ENCODE results near the gene OR14I1. TPM values are rescaled to one million over a fixed set of nuclear protein-coding genes. Genes with fewer than 3 reads are reported as not detected.

OR14I1 gene
- total RNA-seq, result not detected
- not detected for polyA plus RNA-seq
- long read RNA-seq, donor 1, result 0 reads
- long read RNA-seq, donor 2, result 0 reads

- no peak within 1 kb of the TSS for H3K4me3 ChIP-seq
- TF ChIP-seq, protein P1, sequence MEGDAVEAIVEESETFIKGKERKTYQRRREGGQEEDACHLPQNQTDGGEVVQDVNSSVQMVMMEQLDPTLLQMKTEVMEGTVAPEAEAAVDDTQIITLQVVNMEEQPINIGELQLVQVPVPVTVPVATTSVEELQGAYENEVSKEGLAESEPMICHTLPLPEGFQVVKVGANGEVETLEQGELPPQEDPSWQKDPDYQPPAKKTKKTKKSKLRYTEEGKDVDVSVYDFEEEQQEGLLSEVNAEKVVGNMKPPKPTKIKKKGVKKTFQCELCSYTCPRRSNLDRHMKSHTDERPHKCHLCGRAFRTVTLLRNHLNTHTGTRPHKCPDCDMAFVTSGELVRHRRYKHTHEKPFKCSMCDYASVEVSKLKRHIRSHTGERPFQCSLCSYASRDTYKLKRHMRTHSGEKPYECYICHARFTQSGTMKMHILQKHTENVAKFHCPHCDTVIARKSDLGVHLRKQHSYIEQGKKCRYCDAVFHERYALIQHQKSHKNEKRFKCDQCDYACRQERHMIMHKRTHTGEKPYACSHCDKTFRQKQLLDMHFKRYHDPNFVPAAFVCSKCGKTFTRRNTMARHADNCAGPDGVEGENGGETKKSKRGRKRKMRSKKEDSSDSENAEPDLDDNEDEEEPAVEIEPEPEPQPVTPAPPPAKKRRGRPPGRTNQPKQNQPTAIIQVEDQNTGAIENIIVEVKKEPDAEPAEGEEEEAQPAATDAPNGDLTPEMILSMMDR (IDR thresholded peaks at IDR 0.05 in 8 of 11, conservative IDR thresholded peaks at IDR 0.05 in 3 of 11), result no peak
- TF ChIP-seq POLR2A (IDR thresholded peaks at IDR 0.05) (no peak), POLR2AphosphoS5 (IDR thresholded peaks at IDR 0.05) (no peak)
- H3K9me3 ChIP-seq, result no peaks in the 10 kb centered on the region
- intact Hi-C loops (cut with DNase I; ENCODE audit: low total_unique reads), result no loop called here
- no peak within 1 kb of the TSS for H3K27ac ChIP-seq
- peaks cover 0 to 9% (median 5%) of the 10 kb centered on the region in 6 donors for H3K4me1 ChIP-seq
- WGBS, 5 donors, result 56 to 86% (median 69%) methylated on average over 1 of the region's 1 CpG
- no peaks in the 10 kb centered on the region for H3K36me3 ChIP-seq
- no peaks in the 10 kb centered on the region for H3K27me3 ChIP-seq (replicated peaks in 1 of 7)
- no peak for DNase-seq
These were observed at the start of gene OR14I1 for GRCh38 chr1:248702714-248703113. TSS of gene OR14I1 (minus strand) at chr1:248702766.

DNA sequence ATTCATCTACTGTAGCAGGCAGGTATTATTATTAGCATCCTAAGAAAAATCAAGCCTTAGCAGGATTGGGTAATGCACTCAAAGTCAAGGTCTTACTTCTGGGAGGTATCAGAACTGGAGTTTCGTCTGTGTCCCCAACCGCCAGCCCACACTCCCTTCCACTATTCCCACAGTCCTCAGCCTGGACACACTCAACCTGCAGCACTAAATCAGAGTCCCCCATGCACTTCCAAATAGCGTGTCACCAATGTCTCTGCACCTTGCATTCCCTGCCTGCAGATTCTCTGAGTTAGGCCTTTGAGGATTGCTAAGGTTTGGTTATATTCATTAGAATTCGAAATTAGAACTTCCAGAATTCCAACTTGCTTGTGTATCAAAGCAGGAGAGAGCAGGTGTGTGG, 49.1 kb upstream of the OR14I1 start:
- no peaks in the 10 kb centered on the region for H3K27me3 ChIP-seq (replicated peaks in 1 of 7)
- H3K9me3 ChIP-seq, result no peaks in the 10 kb centered on the region
- no peak for TF ChIP-seq POLR2A (IDR thresholded peaks at IDR 0.05)
- no peak for TF ChIP-seq POLR2AphosphoS5 (IDR thresholded peaks at IDR 0.05)
- TF ChIP-seq, protein P1 (IDR thresholded peaks at IDR 0.05 in 8 of 11, conservative IDR thresholded peaks at IDR 0.05 in 3 of 11), result no peak
- no peaks in the 10 kb centered on the region for H3K36me3 ChIP-seq
- H3K27ac ChIP-seq, result peak overlapping the region in 4 of 8 donors; percentile 26 to 39 (median 34)
- H3K4me1 ChIP-seq, result peaks cover 0 to 29% (median 11%) of the 10 kb centered on the region in 6 donors
- intact Hi-C loops (cut with DNase I; ENCODE audit: low total_unique reads), result no loop called here
- H3K4me3 ChIP-seq, result no peak overlapping the region
- DNase-seq, result no peak
- 83 to 95% (median 86%) methylated on average over 4 of the region's 4 CpGs for WGBS, 5 donors

GRCh38 chr1:248751142-248751541, 48.6 kb upstream of the OR14I1 start:
- peak overlapping the region in 4 of 8 donors; percentile 16 to 43 (median 38) for H3K27ac ChIP-seq
- TF ChIP-seq POLR2AphosphoS5 (IDR thresholded peaks at IDR 0.05), result no peak
- TF ChIP-seq, protein P1 (IDR thresholded peaks at IDR 0.05 in 8 of 11, conservative IDR thresholded peaks at IDR 0.05 in 3 of 11), result no peak
- TF ChIP-seq POLR2A (IDR thresholded peaks at IDR 0.05), result no peak
- H3K4me1 ChIP-seq, result peaks cover 0 to 29% (median 11%) of the 10 kb centered on the region in 6 donors
- no peak for DNase-seq
- H3K36me3 ChIP-seq, result no peaks in the 10 kb centered on the region
- no peaks in the 10 kb centered on the region for H3K27me3 ChIP-seq (replicated peaks in 1 of 7)
- intact Hi-C loops (cut with DNase I; ENCODE audit: low total_unique reads), result no loop called here
- WGBS, 5 donors, result 31 to 63% (median 55%) methylated on average over 5 of the region's 5 CpGs
- H3K4me3 ChIP-seq, result no peak overlapping the region
- no peaks in the 10 kb centered on the region for H3K9me3 ChIP-seq

- H3K27ac ChIP-seq, result peak overlapping the region in 2 of 8 donors; percentile 37 to 39
- TF ChIP-seq POLR2AphosphoS5 (IDR thresholded peaks at IDR 0.05), result no peak
- TF ChIP-seq POLR2A (IDR thresholded peaks at IDR 0.05), result no peak
- TF ChIP-seq, protein P1 (IDR thresholded peaks at IDR 0.05 in 8 of 11, conservative IDR thresholded peaks at IDR 0.05 in 3 of 11), result no peak
- H3K36me3 ChIP-seq, result no peaks in the 10 kb centered on the region
- peaks cover 0 to 29% (median 11%) of the 10 kb centered on the region in 6 donors for H3K4me1 ChIP-seq
- no peak overlapping the region for H3K4me3 ChIP-seq
- no peaks in the 10 kb centered on the region for H3K9me3 ChIP-seq
- H3K27me3 ChIP-seq (replicated peaks in 1 of 7), result no peaks in the 10 kb centered on the region
- 81 to 91% (median 85%) methylated on average over 2 of the region's 2 CpGs for WGBS, 5 donors
- intact Hi-C loops (cut with DNase I; ENCODE audit: low total_unique reads), result no loop called here
- no peak for DNase-seq
These were observed 47.9 kb upstream of the OR14I1 start for GRCh38 chr1:248750496-248750895.
